ENCODE measurements around the gene ZNF70. TPM values are rescaled to one million over a fixed set of nuclear protein-coding genes. Genes with fewer than 3 reads are reported as not detected.

ZNF70 gene
- total RNA-seq, 1 donor from 2014 or later = 2.1 TPM

GRCh38 chr22:23698673-23699235 lies 52.2 kb downstream of the ZNF70 start:
- no peak for DNase-seq (ENCODE audit: low spot score)
- peaks cover 58% of the 10 kb centered on the region for H3K36me3 Mint-ChIP-seq (ENCODE audit: low read depth)
- no peak overlapping the region for H3K27ac Mint-ChIP-seq
- intact Hi-C loops (cut with micrococcal nuclease) = no loop called here
- no peak overlapping the region for H3K4me3 Mint-ChIP-seq
- H3K4me1 Mint-ChIP-seq (ENCODE audit: low read depth) = peaks cover 61% of the 10 kb centered on the region
- no peaks in the 10 kb centered on the region for H3K27me3 Mint-ChIP-seq (ENCODE audit: insufficient read depth)
- no peaks in the 10 kb centered on the region for H3K9me3 Mint-ChIP-seq

GRCh38 chr22:23698094-23698493 lies 52.8 kb downstream of the ZNF70 start:
- no peak for DNase-seq (ENCODE audit: low spot score)
- Mint-ChIP-seq H3K4me1 (ENCODE audit: low read depth) (peaks cover 58% of the 10 kb centered on the region), H3K27ac (no peak overlapping the region), H3K4me3 (no peak overlapping the region), H3K27me3 (ENCODE audit: insufficient read depth) (no peaks in the 10 kb centered on the region), H3K9me3 (no peaks in the 10 kb centered on the region), H3K36me3 (ENCODE audit: low read depth) (peaks cover 54% of the 10 kb centered on the region)
- intact Hi-C loops (cut with micrococcal nuclease) = no loop called here

GRCh38 chr22:23697031-23697970 lies 53.6 kb downstream of the ZNF70 start:
- no peaks in the 10 kb centered on the region for H3K9me3 Mint-ChIP-seq
- H3K36me3 Mint-ChIP-seq (ENCODE audit: low read depth) = peaks cover 55% of the 10 kb centered on the region
- DNase-seq (ENCODE audit: low spot score) = no peak
- peaks cover 50% of the 10 kb centered on the region for H3K4me1 Mint-ChIP-seq (ENCODE audit: low read depth)
- peak overlapping the region; percentile 100 for H3K27ac Mint-ChIP-seq
- H3K4me3 Mint-ChIP-seq = peak overlapping the region; percentile 97
- no peaks in the 10 kb centered on the region for H3K27me3 Mint-ChIP-seq (ENCODE audit: insufficient read depth)
- intact Hi-C loops (cut with micrococcal nuclease) = loop anchor here (2.0 kb wide), 1 partner anchor 142 kb away; the partner anchor contains the start of gene DERL3

GRCh38 chr22:23696326-23696851 lies 54.5 kb downstream of the ZNF70 start:
- intact Hi-C loops (cut with micrococcal nuclease) = loop anchor here (1.0 to 2.0 kb wide), 3 partner anchors 9 to 142 kb away; partner anchors contain the start of gene DERL3
- H3K9me3 Mint-ChIP-seq = no peaks in the 10 kb centered on the region
- H3K27ac Mint-ChIP-seq = peak overlapping the region; percentile 100
- H3K27me3 Mint-ChIP-seq (ENCODE audit: insufficient read depth) = no peaks in the 10 kb centered on the region
- peaks cover 46% of the 10 kb centered on the region for H3K36me3 Mint-ChIP-seq (ENCODE audit: low read depth)
- peak; percentile 75 for DNase-seq (ENCODE audit: low spot score)
- peaks cover 41% of the 10 kb centered on the region for H3K4me1 Mint-ChIP-seq (ENCODE audit: low read depth)
- peak overlapping the region; percentile 97 for H3K4me3 Mint-ChIP-seq

- intact Hi-C loops (cut with micrococcal nuclease) = loop anchor here (1.0 to 2.0 kb wide), 3 partner anchors 10 to 143 kb away; partner anchors contain the start of gene DERL3
Measured at GRCh38 chr22:23695571-23696325, 55.2 kb downstream of the ZNF70 start.

GRCh38 chr22:23695141-23695540 lies 55.8 kb downstream of the ZNF70 start:
- no peak for DNase-seq (ENCODE audit: low spot score)

More at GRCh38 chr22:23695571-23696325, 55.2 kb downstream of the ZNF70 start:
- Mint-ChIP-seq H3K27me3 (ENCODE audit: insufficient read depth) (no peaks in the 10 kb centered on the region), H3K27ac (peak overlapping the region; percentile 100), H3K4me1 (ENCODE audit: low read depth) (peaks cover 37% of the 10 kb centered on the region), H3K36me3 (ENCODE audit: low read depth) (peaks cover 43% of the 10 kb centered on the region), H3K4me3 (peak overlapping the region; percentile 97), H3K9me3 (no peaks in the 10 kb centered on the region)
- no peak for DNase-seq (ENCODE audit: low spot score)

GRCh38 chr22:23693979-23694680 lies 56.8 kb downstream of the ZNF70 start:
- Mint-ChIP-seq H3K27ac (no peak overlapping the region), H3K4me1 (ENCODE audit: low read depth) (peaks cover 24% of the 10 kb centered on the region), H3K27me3 (ENCODE audit: insufficient read depth) (no peaks in the 10 kb centered on the region), H3K4me3 (no peak overlapping the region), H3K36me3 (ENCODE audit: low read depth) (peaks cover 29% of the 10 kb centered on the region), H3K9me3 (no peaks in the 10 kb centered on the region)
- no peak for DNase-seq (ENCODE audit: low spot score)
- intact Hi-C loops (cut with micrococcal nuclease) = no loop called here

More at GRCh38 chr22:23695141-23695540, 55.8 kb downstream of the ZNF70 start:
- peaks cover 31% of the 10 kb centered on the region for H3K4me1 Mint-ChIP-seq (ENCODE audit: low read depth)
- peak overlapping the region; percentile 100 for H3K27ac Mint-ChIP-seq
- intact Hi-C loops (cut with micrococcal nuclease) = no loop called here
- H3K9me3 Mint-ChIP-seq = no peaks in the 10 kb centered on the region
- peaks cover 37% of the 10 kb centered on the region for H3K36me3 Mint-ChIP-seq (ENCODE audit: low read depth)
- H3K4me3 Mint-ChIP-seq = peak overlapping the region; percentile 39
- H3K27me3 Mint-ChIP-seq (ENCODE audit: insufficient read depth) = no peaks in the 10 kb centered on the region

GRCh38 chr22:23692598-23693291 lies 58.2 kb downstream of the ZNF70 start:
- Mint-ChIP-seq H3K4me3 (no peak overlapping the region), H3K9me3 (no peaks in the 10 kb centered on the region), H3K36me3 (ENCODE audit: low read depth) (peaks cover 26% of the 10 kb centered on the region), H3K27ac (no peak overlapping the region), H3K27me3 (ENCODE audit: insufficient read depth) (no peaks in the 10 kb centered on the region), H3K4me1 (ENCODE audit: low read depth) (peaks cover 24% of the 10 kb centered on the region)
- intact Hi-C loops (cut with micrococcal nuclease) = no loop called here
- no peak for DNase-seq (ENCODE audit: low spot score)

GRCh38 chr22:23691748-23692423 lies 59.0 kb downstream of the ZNF70 start:
- Mint-ChIP-seq H3K27me3 (ENCODE audit: insufficient read depth) (no peaks in the 10 kb centered on the region), H3K4me1 (ENCODE audit: low read depth) (peaks cover 22% of the 10 kb centered on the region), H3K4me3 (no peak overlapping the region), H3K36me3 (ENCODE audit: low read depth) (peaks cover 26% of the 10 kb centered on the region), H3K27ac (no peak overlapping the region), H3K9me3 (no peaks in the 10 kb centered on the region)
- no peak for DNase-seq (ENCODE audit: low spot score)
- intact Hi-C loops (cut with micrococcal nuclease) = no loop called here

GRCh38 chr22:23690713-23691112 lies 60.2 kb downstream of the ZNF70 start, which contains the start of gene RGL4:
RGL4 (plus strand) TSS chr22:23691013; CDS start chr22:23692031, 1,018 bp downstream.
- no peak for DNase-seq (ENCODE audit: low spot score)
- Mint-ChIP-seq H3K36me3 (ENCODE audit: low read depth) (peaks cover 19% of the 10 kb centered on the region), H3K27me3 (ENCODE audit: insufficient read depth) (no peaks in the 10 kb centered on the region), H3K4me1 (ENCODE audit: low read depth) (peaks cover 10% of the 10 kb centered on the region), H3K27ac (no peak within 1 kb of the TSS), H3K4me3 (no peak within 1 kb of the TSS), H3K9me3 (no peaks in the 10 kb centered on the region)
- intact Hi-C loops (cut with micrococcal nuclease) = no loop called here

GRCh38 chr22:23689414-23689813 lies 61.5 kb downstream of the ZNF70 start:
- intact Hi-C loops (cut with micrococcal nuclease) = no loop called here
- Mint-ChIP-seq H3K9me3 (no peaks in the 10 kb centered on the region), H3K27me3 (ENCODE audit: insufficient read depth) (no peaks in the 10 kb centered on the region), H3K36me3 (ENCODE audit: low read depth) (peaks cover 15% of the 10 kb centered on the region), H3K27ac (no peak overlapping the region), H3K4me3 (no peak overlapping the region), H3K4me1 (ENCODE audit: low read depth) (no peaks in the 10 kb centered on the region)
- no peak for DNase-seq (ENCODE audit: low spot score)
